GM21717 (cell line): ENCODE results near the gene PTGFR.

ENCODE experiments used
- ATAC-seq: cut with Tn5 transposase; IDR thresholded peaks from one replicate; pipeline ENCODE4 v1.9.1; 2021; ENCODE audit warnings: mild to moderate bottlenecking, moderate library complexity; ENCODE audit not compliant: unreplicated experiment

Gene PTGFR

GRCh38 chr1:78519446-78519845 lies 28.7 kb downstream of the PTGFR start:
- no peak for ATAC-seq

- no peak for ATAC-seq
These were observed 29.4 kb downstream of the PTGFR start for GRCh38 chr1:78520216-78520615.

GRCh38 chr1:78520843-78521242 lies 30.1 kb downstream of the PTGFR start:
- ATAC-seq = no peak

GRCh38 chr1:78522136-78522535 lies 31.4 kb downstream of the PTGFR start:
- no peak for ATAC-seq

GRCh38 chr1:78526496-78526895 lies 35.7 kb downstream of the PTGFR start:
- no peak for ATAC-seq

- no peak for ATAC-seq
These were observed 36.9 kb downstream of the PTGFR start for GRCh38 chr1:78527706-78528105.

- no peak for ATAC-seq
These were observed 42.8 kb downstream of the PTGFR start for GRCh38 chr1:78533527-78533926.

GRCh38 chr1:78535286-78535685 lies 44.5 kb downstream of the PTGFR start:
- no peak for ATAC-seq

- no peak for ATAC-seq
These were observed 45.7 kb downstream of the PTGFR start for GRCh38 chr1:78536427-78536826.

GRCh38 chr1:78540048-78540447 lies 49.3 kb downstream of the PTGFR start:
- no peak for ATAC-seq

GRCh38 chr1:78541479-78541878 lies 50.7 kb downstream of the PTGFR start:
- no peak for ATAC-seq

- no peak for ATAC-seq
These were observed 53.3 kb downstream of the PTGFR start for GRCh38 chr1:78543941-78544643.

- no peak for ATAC-seq
These were observed 56.3 kb downstream of the PTGFR start for GRCh38 chr1:78547081-78547480.

GRCh38 chr1:78549331-78549730 lies 58.6 kb downstream of the PTGFR start:
- ATAC-seq = no peak

- no peak for ATAC-seq
These were observed 59.1 kb downstream of the PTGFR start for GRCh38 chr1:78549891-78550290.

GRCh38 chr1:78553859-78554258 lies 63.1 kb downstream of the PTGFR start:
- ATAC-seq = no peak

- ATAC-seq = no peak
These were observed 64.1 kb downstream of the PTGFR start for GRCh38 chr1:78554840-78555239.

- no peak for ATAC-seq
These were observed 68.9 kb downstream of the PTGFR start for GRCh38 chr1:78559680-78560079.

GRCh38 chr1:78560811-78561210 lies 70.0 kb downstream of the PTGFR start:
- ATAC-seq = no peak

- ATAC-seq = no peak
These were observed 71.1 kb downstream of the PTGFR start for GRCh38 chr1:78561856-78562255.

GRCh38 chr1:78565393-78565792 lies 74.6 kb downstream of the PTGFR start:
- no peak for ATAC-seq

GRCh38 chr1:78570539-78570938 lies 79.8 kb downstream of the PTGFR start:
- no peak for ATAC-seq
